ENCODE results near the gene TP53I13.

DNA sequence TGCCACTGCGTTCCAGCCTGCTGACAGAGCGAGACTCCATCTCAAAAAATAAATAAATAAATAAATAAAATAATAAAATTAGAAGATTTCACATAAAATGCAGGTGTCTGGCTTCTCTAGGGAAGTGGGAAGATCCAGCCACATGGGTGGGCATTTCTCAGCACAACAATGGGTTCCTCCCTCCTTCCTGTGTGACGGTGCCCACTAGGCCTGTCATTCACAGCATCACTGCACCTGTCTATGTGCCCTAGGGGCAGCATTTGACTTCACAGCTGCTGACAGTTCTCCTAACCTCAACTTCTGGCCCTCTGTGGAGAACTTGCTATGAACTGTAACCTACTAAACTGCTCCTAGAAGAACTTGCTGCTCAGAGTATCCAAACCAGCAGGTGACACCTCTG, 4.7 kb upstream of the TP53I13 start:
- TF ChIP-seq KMT2B (CRISPR knock-in tag; IDR thresholded peaks at IDR 0.05) (no peak), SMAD1 (CRISPR knock-in tag; IDR thresholded peaks at IDR 0.05; ENCODE audit: borderline replicate concordance, low read depth) (no peak), ZNF343 (CRISPR knock-in tag; IDR thresholded peaks at IDR 0.05) (no peak), ZNF207 (IDR thresholded peaks at IDR 0.05; ENCODE audit: borderline replicate concordance) (no peak), ZFP37 (CRISPR knock-in tag; IDR thresholded peaks at IDR 0.05; ENCODE audit: borderline replicate concordance) (no peak), KLF16 (CRISPR knock-in tag; IDR thresholded peaks at IDR 0.05) (no peak), ZNF558 (CRISPR knock-in tag; IDR thresholded peaks at IDR 0.05; ENCODE audit: borderline replicate concordance) (no peak)
- TF ChIP-seq, protein P1, sequence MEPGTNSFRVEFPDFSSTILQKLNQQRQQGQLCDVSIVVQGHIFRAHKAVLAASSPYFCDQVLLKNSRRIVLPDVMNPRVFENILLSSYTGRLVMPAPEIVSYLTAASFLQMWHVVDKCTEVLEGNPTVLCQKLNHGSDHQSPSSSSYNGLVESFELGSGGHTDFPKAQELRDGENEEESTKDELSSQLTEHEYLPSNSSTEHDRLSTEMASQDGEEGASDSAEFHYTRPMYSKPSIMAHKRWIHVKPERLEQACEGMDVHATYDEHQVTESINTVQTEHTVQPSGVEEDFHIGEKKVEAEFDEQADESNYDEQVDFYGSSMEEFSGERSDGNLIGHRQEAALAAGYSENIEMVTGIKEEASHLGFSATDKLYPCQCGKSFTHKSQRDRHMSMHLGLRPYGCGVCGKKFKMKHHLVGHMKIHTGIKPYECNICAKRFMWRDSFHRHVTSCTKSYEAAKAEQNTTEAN (CRISPR knock-in tag; conservative IDR thresholded peaks at IDR 0.05): no peak
- TF ChIP-seq, protein P2, sequence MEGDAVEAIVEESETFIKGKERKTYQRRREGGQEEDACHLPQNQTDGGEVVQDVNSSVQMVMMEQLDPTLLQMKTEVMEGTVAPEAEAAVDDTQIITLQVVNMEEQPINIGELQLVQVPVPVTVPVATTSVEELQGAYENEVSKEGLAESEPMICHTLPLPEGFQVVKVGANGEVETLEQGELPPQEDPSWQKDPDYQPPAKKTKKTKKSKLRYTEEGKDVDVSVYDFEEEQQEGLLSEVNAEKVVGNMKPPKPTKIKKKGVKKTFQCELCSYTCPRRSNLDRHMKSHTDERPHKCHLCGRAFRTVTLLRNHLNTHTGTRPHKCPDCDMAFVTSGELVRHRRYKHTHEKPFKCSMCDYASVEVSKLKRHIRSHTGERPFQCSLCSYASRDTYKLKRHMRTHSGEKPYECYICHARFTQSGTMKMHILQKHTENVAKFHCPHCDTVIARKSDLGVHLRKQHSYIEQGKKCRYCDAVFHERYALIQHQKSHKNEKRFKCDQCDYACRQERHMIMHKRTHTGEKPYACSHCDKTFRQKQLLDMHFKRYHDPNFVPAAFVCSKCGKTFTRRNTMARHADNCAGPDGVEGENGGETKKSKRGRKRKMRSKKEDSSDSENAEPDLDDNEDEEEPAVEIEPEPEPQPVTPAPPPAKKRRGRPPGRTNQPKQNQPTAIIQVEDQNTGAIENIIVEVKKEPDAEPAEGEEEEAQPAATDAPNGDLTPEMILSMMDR (CRISPR knock-in tag; IDR thresholded peaks at IDR 0.05): no peak
- TF ChIP-seq, protein P3, sequence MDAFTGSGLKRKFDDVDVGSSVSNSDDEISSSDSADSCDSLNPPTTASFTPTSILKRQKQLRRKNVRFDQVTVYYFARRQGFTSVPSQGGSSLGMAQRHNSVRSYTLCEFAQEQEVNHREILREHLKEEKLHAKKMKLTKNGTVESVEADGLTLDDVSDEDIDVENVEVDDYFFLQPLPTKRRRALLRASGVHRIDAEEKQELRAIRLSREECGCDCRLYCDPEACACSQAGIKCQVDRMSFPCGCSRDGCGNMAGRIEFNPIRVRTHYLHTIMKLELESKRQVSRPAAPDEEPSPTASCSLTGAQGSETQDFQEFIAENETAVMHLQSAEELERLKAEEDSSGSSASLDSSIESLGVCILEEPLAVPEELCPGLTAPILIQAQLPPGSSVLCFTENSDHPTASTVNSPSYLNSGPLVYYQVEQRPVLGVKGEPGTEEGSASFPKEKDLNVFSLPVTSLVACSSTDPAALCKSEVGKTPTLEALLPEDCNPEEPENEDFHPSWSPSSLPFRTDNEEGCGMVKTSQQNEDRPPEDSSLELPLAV (CRISPR knock-in tag; conservative IDR thresholded peaks at IDR 0.05; ENCODE audit: low read depth): no peak

Data from HepG2 (cell line).